ENCODE data around the gene MYO3B.

The MYO3B gene

GRCh38 chr2:170229125-170229524, 51.2 kb downstream of the MYO3B start:
- Histone ChIP-seq H3K27me3 (ENCODE audit: control insufficient read depth, low read length) (no peaks in the 10 kb centered on the region), H4K20me1 (ENCODE audit: control insufficient read depth, insufficient read depth, low read depth, low read length) (no peaks in the 10 kb centered on the region), H3K4me2 (ENCODE audit: low read length) (no peak overlapping the region), H3F3A (ENCODE audit: control insufficient read depth, insufficient read depth) (no peaks in the 10 kb centered on the region), H3K27ac (ENCODE audit: low read depth, low read length) (no peak overlapping the region), H3K9me2 (replicated peaks; ENCODE audit: control insufficient read depth, low read length) (no peaks in the 10 kb centered on the region), H3K4me1 (ENCODE audit: control insufficient read depth, low read length) (peaks cover 16% of the 10 kb centered on the region), H3K36me3 (ENCODE audit: control insufficient read depth, low read length) (no peaks in the 10 kb centered on the region), H3K4me3 (ENCODE audit: low read length) (no peak overlapping the region), H3K79me2 (ENCODE audit: control insufficient read depth, low read length) (no peaks in the 10 kb centered on the region), H3K9me3 (ENCODE audit: control insufficient read depth, insufficient read depth, low read length) (no peaks in the 10 kb centered on the region)
- TF ChIP-seq CTCF (IDR thresholded peaks at IDR 0.05; ENCODE audit: low read depth, low read length, poor library complexity, severe bottlenecking): no peak
- no peak for TF ChIP-seq EZH2phosphoT487 (IDR thresholded peaks at IDR 0.05; ENCODE audit: borderline replicate concordance, low read length)

DNA sequence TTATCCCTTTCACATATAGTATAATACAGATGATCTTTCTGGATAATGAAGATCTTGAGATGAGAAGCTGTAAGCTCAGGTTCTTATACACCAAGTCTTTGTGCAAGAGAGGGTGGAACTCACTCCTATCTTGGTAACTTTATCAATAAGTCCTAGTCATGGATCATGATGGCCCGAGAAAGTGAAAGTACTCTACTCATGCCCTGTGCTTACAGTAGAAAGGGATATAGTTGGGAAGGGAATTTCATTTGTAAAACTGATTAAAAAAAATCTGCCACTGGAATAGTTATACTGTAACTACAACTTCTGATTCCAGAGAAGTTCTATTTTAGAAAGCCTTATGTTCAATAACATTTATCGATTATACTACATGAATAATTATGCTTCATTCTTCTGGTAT, 51.8 kb downstream of the MYO3B start:
- no peaks in the 10 kb centered on the region for H3K79me2 ChIP-seq (ENCODE audit: control insufficient read depth, low read length)
- H4K20me1 ChIP-seq (ENCODE audit: control insufficient read depth, insufficient read depth, low read depth, low read length): no peaks in the 10 kb centered on the region
- H3K27me3 ChIP-seq (ENCODE audit: control insufficient read depth, low read length): no peaks in the 10 kb centered on the region
- no peaks in the 10 kb centered on the region for H3K36me3 ChIP-seq (ENCODE audit: control insufficient read depth, low read length)
- H3K4me2 ChIP-seq (ENCODE audit: low read length): no peak overlapping the region
- no peak overlapping the region for H3K4me3 ChIP-seq (ENCODE audit: low read length)
- H3K9me2 ChIP-seq (replicated peaks; ENCODE audit: control insufficient read depth, low read length): no peaks in the 10 kb centered on the region
- TF ChIP-seq EZH2phosphoT487 (IDR thresholded peaks at IDR 0.05; ENCODE audit: borderline replicate concordance, low read length): no peak
- TF ChIP-seq CTCF (IDR thresholded peaks at IDR 0.05; ENCODE audit: low read depth, low read length, poor library complexity, severe bottlenecking): no peak
- peaks cover 16% of the 10 kb centered on the region for H3K4me1 ChIP-seq (ENCODE audit: control insufficient read depth, low read length)
- H3K9me3 ChIP-seq (ENCODE audit: control insufficient read depth, insufficient read depth, low read length): no peaks in the 10 kb centered on the region
- no peaks in the 10 kb centered on the region for H3F3A ChIP-seq (ENCODE audit: control insufficient read depth, insufficient read depth)
- H3K27ac ChIP-seq (ENCODE audit: low read depth, low read length): no peak overlapping the region

GRCh38 chr2:170235860-170236679, 58.1 kb downstream of the MYO3B start:
- Histone ChIP-seq H3K9me2 (replicated peaks; ENCODE audit: control insufficient read depth, low read length) (no peaks in the 10 kb centered on the region), H3K9me3 (ENCODE audit: control insufficient read depth, insufficient read depth, low read length) (no peaks in the 10 kb centered on the region), H3K4me2 (ENCODE audit: low read length) (no peak overlapping the region), H3K4me1 (ENCODE audit: control insufficient read depth, low read length) (no peaks in the 10 kb centered on the region), H3K27me3 (ENCODE audit: control insufficient read depth, low read length) (no peaks in the 10 kb centered on the region), H4K20me1 (ENCODE audit: control insufficient read depth, insufficient read depth, low read depth, low read length) (no peaks in the 10 kb centered on the region), H3K79me2 (ENCODE audit: control insufficient read depth, low read length) (no peaks in the 10 kb centered on the region), H3K36me3 (ENCODE audit: control insufficient read depth, low read length) (no peaks in the 10 kb centered on the region), H3F3A (ENCODE audit: control insufficient read depth, insufficient read depth) (no peaks in the 10 kb centered on the region), H3K4me3 (ENCODE audit: low read length) (no peak overlapping the region), H3K27ac (ENCODE audit: low read depth, low read length) (no peak overlapping the region)
- TF ChIP-seq CTCF (IDR thresholded peaks at IDR 0.05; ENCODE audit: low read depth, low read length, poor library complexity, severe bottlenecking): peak; percentile 79
- no peak for TF ChIP-seq EZH2phosphoT487 (IDR thresholded peaks at IDR 0.05; ENCODE audit: borderline replicate concordance, low read length)

All from DOHH2 (cell line).